ENCODE data around the gene GPR62.

Gene GPR62

GRCh38 chr3:51955893-51956770, 951 bp downstream of the GPR62 start:
- DNase-seq, result peak; percentile 27

- no peak for DNase-seq
These were observed 2.5 kb downstream of the GPR62 start for GRCh38 chr3:51957520-51958205.

GRCh38 chr3:51958603-51959521, 3.7 kb downstream of the GPR62 start:
- no peak for DNase-seq

- DNase-seq, result no peak
These were observed 4.5 kb downstream of the GPR62 start for GRCh38 chr3:51959651-51960050.

- no peak for DNase-seq
These were observed 5.2 kb downstream of the GPR62 start for GRCh38 chr3:51960386-51960785.

GRCh38 chr3:51961011-51961410, 5.8 kb downstream of the GPR62 start:
- no peak for DNase-seq

- DNase-seq, result no peak
These were observed 6.7 kb downstream of the GPR62 start for GRCh38 chr3:51961602-51962569.

GRCh38 chr3:51962854-51963530, 7.8 kb downstream of the GPR62 start:
- no peak for DNase-seq

GRCh38 chr3:51963951-51964451, 8.8 kb downstream of the GPR62 start:
- no peak for DNase-seq

GRCh38 chr3:51964521-51964920, 9.3 kb downstream of the GPR62 start:
- no peak for DNase-seq

GRCh38 chr3:51966016-51966415, 10.8 kb downstream of the GPR62 start:
- DNase-seq, result no peak

GRCh38 chr3:51966486-51966885, 11.3 kb downstream of the GPR62 start:
- no peak for DNase-seq

- no peak for DNase-seq
These were observed 11.8 kb downstream of the GPR62 start for GRCh38 chr3:51966922-51967383.

GRCh38 chr3:51967384-51968169, 12.4 kb downstream of the GPR62 start, which contains the start of gene PCBP4:
Gene PCBP4, minus strand, starts transcription at chr3:51967454. Its CDS starts 6,214 bp downstream, at chr3:51961240.
- DNase-seq, result peak; percentile 30

- DNase-seq, result no peak
These were observed 13.1 kb downstream of the GPR62 start for GRCh38 chr3:51968170-51968775.

- no peak for DNase-seq
These were observed 13.9 kb downstream of the GPR62 start for GRCh38 chr3:51968883-51969678.

- DNase-seq, result no peak
These were observed 14.7 kb downstream of the GPR62 start for GRCh38 chr3:51969841-51970240.

- no peak for DNase-seq
These were observed 15.6 kb downstream of the GPR62 start for GRCh38 chr3:51970606-51971300.

Data from T-helper 9 cell (primary cell).